ENCODE data around the gene ATP5F1D.

GRCh38 chr19:1286487-1287353 is 45.2 kb downstream of the ATP5F1D start:
- TF ChIP-seq POLR2A (IDR thresholded peaks at IDR 0.05) (no peak), CTCF (IDR thresholded peaks at IDR 0.05) (no peak), POLR2AphosphoS5 (IDR thresholded peaks at IDR 0.05) (no peak), EP300 (IDR thresholded peaks at IDR 0.05) (no peak)

All from suprapubic skin (tissue), 4 donors.